SU-DHL-6 (cell line): ENCODE measurements around the gene DROSHA.

Experiments
- CTCF ChIP-seq: fragments of 200-600 bp; sonication (generic); IDR thresholded peaks from one replicate; pipeline ENCODE4 v1.5.1; 2017; ENCODE audit warnings: antibody characterized with exemption, mild to moderate bottlenecking, low read length, moderate library complexity; ENCODE audit not compliant: insufficient read depth, poor library complexity, severe bottlenecking
- EZH2phosphoT487 ChIP-seq: fragments of 200-600 bp; sonication (generic), shearing (Covaris generic); conservative IDR thresholded peaks from 2 replicates; pipeline ENCODE4 v1.6.1; 2018; ENCODE audit warnings: mild to moderate bottlenecking, antibody characterized with exemption, low read length, moderate library complexity, mixed read lengths

DNA sequence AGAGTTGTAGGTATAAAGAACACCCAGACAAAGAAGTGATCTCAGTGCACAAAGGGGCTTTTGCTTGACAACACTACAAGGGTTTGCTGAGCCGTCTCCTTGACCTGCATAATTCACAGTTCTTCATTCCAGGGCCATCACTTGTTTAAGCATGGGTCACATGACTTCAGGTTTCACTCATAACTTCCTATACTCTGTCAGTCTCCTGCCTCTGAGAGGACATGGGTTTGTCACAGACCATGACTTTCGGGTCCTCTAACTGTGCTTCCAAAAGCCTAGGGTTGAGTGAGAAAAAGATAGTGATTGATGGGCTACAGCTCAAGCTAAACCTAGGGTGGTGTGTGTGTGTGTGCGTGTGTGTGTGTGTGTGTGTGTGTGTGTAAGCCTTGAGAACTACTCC is 172.1 kb downstream of the DROSHA start:
- TF ChIP-seq CTCF (no peak), EZH2phosphoT487 (no peak)
